ENCODE data around the gene XKRX. TPM values are rescaled to one million over a fixed set of nuclear protein-coding genes. Genes with fewer than 3 reads are reported as not detected.

XKRX gene
- total and polyA plus RNA-seq, 2 donors (not counting 1 experiment from before 2014, with no cell fraction given) = 0.02 to 0.17 TPM

DNA sequence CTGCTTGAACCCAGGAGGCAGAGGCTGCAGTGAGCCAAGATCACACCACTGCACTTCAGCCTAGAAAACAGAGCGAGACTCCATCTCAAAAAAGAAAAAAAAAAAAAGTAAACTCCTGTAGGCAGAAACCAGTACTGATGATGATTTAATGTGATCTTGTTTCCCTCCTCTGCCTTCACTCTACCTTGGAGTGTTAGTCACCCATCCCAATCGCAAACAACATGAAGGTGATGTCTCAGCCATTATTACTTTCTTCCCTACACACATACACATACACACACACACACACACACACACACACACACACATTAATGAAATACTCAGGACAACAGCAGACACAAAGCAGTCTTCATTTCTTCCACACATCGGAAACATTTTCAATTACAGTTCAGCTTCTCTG lies 15.6 kb downstream of the XKRX start:
- H3K9ac ChIP-seq (ENCODE audit: insufficient read depth, low read length) = no peak overlapping the region
- no peaks in the 10 kb centered on the region for H3K9me3 ChIP-seq (ENCODE audit: control insufficient read depth, insufficient read depth, low read depth, low read length)
- no peak overlapping the region for H3K4me3 ChIP-seq (replicated peaks in 1 of 4; ENCODE audit: control extremely low read depth in 1 of 4, insufficient read depth in 1 of 4, low read depth in 3 of 4, low read length in 4 of 4)
- no peaks in the 10 kb centered on the region for H3K79me2 ChIP-seq (ENCODE audit: control insufficient read depth, insufficient read depth, low read length)
- H3K27me3 ChIP-seq (ENCODE audit: control insufficient read depth, insufficient read depth, low read length) = no peaks in the 10 kb centered on the region
- no peak for DNase-seq (ENCODE audit: low read depth in 2 of 2)
- no peak overlapping the region for H3K27ac ChIP-seq (ENCODE audit: insufficient read depth, low read length)
- TF ChIP-seq, protein P1, sequence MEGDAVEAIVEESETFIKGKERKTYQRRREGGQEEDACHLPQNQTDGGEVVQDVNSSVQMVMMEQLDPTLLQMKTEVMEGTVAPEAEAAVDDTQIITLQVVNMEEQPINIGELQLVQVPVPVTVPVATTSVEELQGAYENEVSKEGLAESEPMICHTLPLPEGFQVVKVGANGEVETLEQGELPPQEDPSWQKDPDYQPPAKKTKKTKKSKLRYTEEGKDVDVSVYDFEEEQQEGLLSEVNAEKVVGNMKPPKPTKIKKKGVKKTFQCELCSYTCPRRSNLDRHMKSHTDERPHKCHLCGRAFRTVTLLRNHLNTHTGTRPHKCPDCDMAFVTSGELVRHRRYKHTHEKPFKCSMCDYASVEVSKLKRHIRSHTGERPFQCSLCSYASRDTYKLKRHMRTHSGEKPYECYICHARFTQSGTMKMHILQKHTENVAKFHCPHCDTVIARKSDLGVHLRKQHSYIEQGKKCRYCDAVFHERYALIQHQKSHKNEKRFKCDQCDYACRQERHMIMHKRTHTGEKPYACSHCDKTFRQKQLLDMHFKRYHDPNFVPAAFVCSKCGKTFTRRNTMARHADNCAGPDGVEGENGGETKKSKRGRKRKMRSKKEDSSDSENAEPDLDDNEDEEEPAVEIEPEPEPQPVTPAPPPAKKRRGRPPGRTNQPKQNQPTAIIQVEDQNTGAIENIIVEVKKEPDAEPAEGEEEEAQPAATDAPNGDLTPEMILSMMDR (conservative IDR thresholded peaks at IDR 0.05 in 1 of 2, IDR thresholded peaks at IDR 0.05 in 1 of 2; ENCODE audit: low read depth in 1 of 2, low read length in 2 of 2) = no peak
- no peak for TF ChIP-seq EZH2 (IDR thresholded peaks at IDR 0.05; ENCODE audit: low read length, missing control alignments)
- H3K4me1 ChIP-seq (ENCODE audit: control insufficient read depth, extremely low read depth, insufficient read depth, low read length) = no peaks in the 10 kb centered on the region
- H3K4me2 ChIP-seq (ENCODE audit: extremely low read depth, insufficient read depth, low read length) = no peak overlapping the region
- no peaks in the 10 kb centered on the region for H4K20me1 ChIP-seq (ENCODE audit: control insufficient read depth, extremely low read depth, insufficient read depth, low read length)
- no peak overlapping the region for H2AFZ ChIP-seq (ENCODE audit: low read length)
- H3K36me3 ChIP-seq (ENCODE audit: control insufficient read depth, insufficient read depth, low read length) = no peaks in the 10 kb centered on the region

DNA sequence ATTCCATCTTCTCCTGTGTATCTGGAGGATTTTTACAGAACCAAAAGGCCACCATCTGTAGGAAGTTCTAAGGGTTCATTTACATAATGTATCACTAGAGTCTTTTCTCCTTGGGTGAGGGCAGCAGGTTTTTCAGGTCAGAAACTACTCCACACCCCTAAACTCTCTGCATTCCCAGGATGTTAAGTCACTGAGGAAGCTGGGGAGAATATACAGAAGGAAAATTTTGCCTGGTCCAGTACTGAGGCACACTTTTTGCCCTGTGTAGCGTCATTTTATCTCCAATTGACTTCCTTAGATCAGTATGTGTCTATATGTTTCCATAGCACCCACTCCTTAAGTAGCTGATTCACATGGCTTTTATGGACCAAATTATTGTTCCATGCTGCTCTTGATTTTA lies 17.0 kb downstream of the XKRX start:
- Histone ChIP-seq H3K4me1 (ENCODE audit: control insufficient read depth, extremely low read depth, insufficient read depth, low read length) (no peaks in the 10 kb centered on the region), H3K36me3 (ENCODE audit: control insufficient read depth, insufficient read depth, low read length) (no peaks in the 10 kb centered on the region), H3K4me2 (ENCODE audit: extremely low read depth, insufficient read depth, low read length) (no peak overlapping the region), H3K9ac (ENCODE audit: insufficient read depth, low read length) (no peak overlapping the region), H3K79me2 (ENCODE audit: control insufficient read depth, insufficient read depth, low read length) (no peaks in the 10 kb centered on the region), H4K20me1 (ENCODE audit: control insufficient read depth, extremely low read depth, insufficient read depth, low read length) (no peaks in the 10 kb centered on the region), H3K27ac (ENCODE audit: insufficient read depth, low read length) (no peak overlapping the region), H3K4me3 (replicated peaks in 1 of 4; ENCODE audit: control extremely low read depth in 1 of 4, insufficient read depth in 1 of 4, low read depth in 3 of 4, low read length in 4 of 4) (no peak overlapping the region), H3K27me3 (ENCODE audit: control insufficient read depth, insufficient read depth, low read length) (no peaks in the 10 kb centered on the region), H2AFZ (ENCODE audit: low read length) (no peak overlapping the region), H3K9me3 (ENCODE audit: control insufficient read depth, insufficient read depth, low read depth, low read length) (no peaks in the 10 kb centered on the region)
- peak in 1 of 2 donors; percentile 11 for DNase-seq (ENCODE audit: low read depth in 2 of 2)
- TF ChIP-seq, protein P1 (conservative IDR thresholded peaks at IDR 0.05 in 1 of 2, IDR thresholded peaks at IDR 0.05 in 1 of 2; ENCODE audit: low read depth in 1 of 2, low read length in 2 of 2) = no peak
- TF ChIP-seq EZH2 (IDR thresholded peaks at IDR 0.05; ENCODE audit: low read length, missing control alignments) = no peak

DNA sequence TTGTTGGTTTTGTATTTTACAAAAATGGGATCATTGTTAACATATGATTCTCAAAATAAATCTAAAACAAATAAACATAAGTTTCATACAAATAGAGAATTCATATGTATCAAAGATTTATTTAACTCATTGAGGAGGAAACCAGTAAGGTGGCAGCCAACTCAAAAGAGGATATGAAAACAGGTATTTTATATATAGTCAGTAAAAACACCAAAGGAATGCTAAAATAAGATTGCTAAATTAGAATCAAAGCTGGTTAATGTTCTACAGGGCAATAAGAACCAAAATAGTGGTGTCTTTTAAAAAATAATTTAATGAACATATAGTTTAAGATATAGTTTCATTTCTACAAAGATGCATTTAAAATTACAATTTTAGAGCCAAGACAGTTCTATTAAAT lies 23.1 kb downstream of the XKRX start:
- H2AFZ ChIP-seq (ENCODE audit: low read length) = no peak overlapping the region
- no peaks in the 10 kb centered on the region for H3K27me3 ChIP-seq (ENCODE audit: control insufficient read depth, insufficient read depth, low read length)
- no peaks in the 10 kb centered on the region for H3K79me2 ChIP-seq (ENCODE audit: control insufficient read depth, insufficient read depth, low read length)
- H3K9ac ChIP-seq (ENCODE audit: insufficient read depth, low read length) = no peak overlapping the region
- H3K4me3 ChIP-seq (replicated peaks in 1 of 4; ENCODE audit: control extremely low read depth in 1 of 4, insufficient read depth in 1 of 4, low read depth in 3 of 4, low read length in 4 of 4) = no peak overlapping the region
- TF ChIP-seq, protein P1 (conservative IDR thresholded peaks at IDR 0.05 in 1 of 2, IDR thresholded peaks at IDR 0.05 in 1 of 2; ENCODE audit: low read depth in 1 of 2, low read length in 2 of 2) = no peak
- TF ChIP-seq EZH2 (IDR thresholded peaks at IDR 0.05; ENCODE audit: low read length, missing control alignments) = no peak
- H4K20me1 ChIP-seq (ENCODE audit: control insufficient read depth, extremely low read depth, insufficient read depth, low read length) = no peaks in the 10 kb centered on the region
- no peak for DNase-seq (ENCODE audit: low read depth in 2 of 2)
- no peaks in the 10 kb centered on the region for H3K4me1 ChIP-seq (ENCODE audit: control insufficient read depth, extremely low read depth, insufficient read depth, low read length)
- no peak overlapping the region for H3K27ac ChIP-seq (ENCODE audit: insufficient read depth, low read length)
- H3K4me2 ChIP-seq (ENCODE audit: extremely low read depth, insufficient read depth, low read length) = no peak overlapping the region
- H3K9me3 ChIP-seq (ENCODE audit: control insufficient read depth, insufficient read depth, low read depth, low read length) = no peaks in the 10 kb centered on the region
- no peaks in the 10 kb centered on the region for H3K36me3 ChIP-seq (ENCODE audit: control insufficient read depth, insufficient read depth, low read length)
